Esophagus muscularis mucosa (tissue), 3 donors: Measurements from ENCODE around the gene GAMT.

Experiments used
- POLR2A ChIP-seq: fragments of 450-650 bp; IDR thresholded peaks from one replicate; pipeline ENCODE4 v1.6.1; 2017; ENCODE audit warnings: antibody characterized with exemption, moderate library complexity, mild to moderate bottlenecking, low read depth
- TF ChIP-seq, protein P1 (sequence below), 3 experiments: fragments of 200-600 bp in 2 of 3; fragments of 450-650 bp in 1 of 3; sonication (generic) in 2 of 3; IDR thresholded peaks; one replicate each; pipeline ENCODE4 v1.5.1; 2017 to 2019; ENCODE audit warnings: antibody characterized with exemption in 3 of 3, mild to moderate bottlenecking in 2 of 3, moderate library complexity in 1 of 3

DNA sequence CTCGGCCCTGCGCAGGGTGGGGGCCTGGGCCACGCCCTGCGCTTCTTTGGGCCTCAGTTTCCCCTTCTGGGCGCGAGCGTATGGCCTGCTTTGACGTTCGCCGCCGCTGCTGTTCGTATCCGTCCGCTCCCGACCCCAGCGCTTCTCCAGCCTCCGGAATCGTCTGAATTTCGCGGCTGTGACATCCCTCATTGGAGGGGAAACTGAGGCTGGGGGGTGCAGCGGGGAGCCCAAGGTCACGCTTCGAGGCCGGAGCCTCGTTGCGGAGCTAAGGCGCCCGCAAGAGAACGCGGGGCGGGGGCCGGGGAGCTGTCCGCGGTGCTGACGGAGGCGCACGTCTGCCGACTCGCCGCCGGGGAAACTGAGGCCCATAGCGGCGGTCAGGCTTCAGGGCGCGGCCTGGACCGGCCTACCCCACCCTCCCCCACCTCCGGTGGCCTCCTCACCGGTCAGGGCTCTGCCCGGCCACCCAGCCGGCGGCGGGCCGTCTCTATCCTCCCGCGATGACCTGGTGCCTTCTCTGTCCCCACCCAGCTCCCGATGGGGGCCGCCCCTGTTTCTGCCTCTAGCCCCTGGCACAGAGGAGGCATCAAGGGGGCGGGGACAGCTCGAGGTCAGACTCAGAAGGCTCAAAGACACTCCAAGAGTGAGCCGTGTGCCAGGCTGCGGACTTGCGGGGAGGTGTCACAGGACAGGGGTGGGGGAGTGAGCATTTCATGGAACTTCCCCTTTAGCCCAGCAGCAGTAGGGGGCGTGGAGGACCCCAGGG lies 45.6 kb upstream of the GAMT start:
- TF ChIP-seq, protein P1, sequence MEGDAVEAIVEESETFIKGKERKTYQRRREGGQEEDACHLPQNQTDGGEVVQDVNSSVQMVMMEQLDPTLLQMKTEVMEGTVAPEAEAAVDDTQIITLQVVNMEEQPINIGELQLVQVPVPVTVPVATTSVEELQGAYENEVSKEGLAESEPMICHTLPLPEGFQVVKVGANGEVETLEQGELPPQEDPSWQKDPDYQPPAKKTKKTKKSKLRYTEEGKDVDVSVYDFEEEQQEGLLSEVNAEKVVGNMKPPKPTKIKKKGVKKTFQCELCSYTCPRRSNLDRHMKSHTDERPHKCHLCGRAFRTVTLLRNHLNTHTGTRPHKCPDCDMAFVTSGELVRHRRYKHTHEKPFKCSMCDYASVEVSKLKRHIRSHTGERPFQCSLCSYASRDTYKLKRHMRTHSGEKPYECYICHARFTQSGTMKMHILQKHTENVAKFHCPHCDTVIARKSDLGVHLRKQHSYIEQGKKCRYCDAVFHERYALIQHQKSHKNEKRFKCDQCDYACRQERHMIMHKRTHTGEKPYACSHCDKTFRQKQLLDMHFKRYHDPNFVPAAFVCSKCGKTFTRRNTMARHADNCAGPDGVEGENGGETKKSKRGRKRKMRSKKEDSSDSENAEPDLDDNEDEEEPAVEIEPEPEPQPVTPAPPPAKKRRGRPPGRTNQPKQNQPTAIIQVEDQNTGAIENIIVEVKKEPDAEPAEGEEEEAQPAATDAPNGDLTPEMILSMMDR (IDR thresholded peaks at IDR 0.05) = no peak
- no peak for TF ChIP-seq POLR2A
